Kidney (tissue), 14 donors: ENCODE results near the gene DCTD. TPM values are rescaled to one million over a fixed set of nuclear protein-coding genes. Genes with fewer than 3 reads are reported as not detected.

ENCODE experiments used
- DNase-seq, 5 donors: peaks; one replicate each; pipeline ENCODE4 v3.0.0-alpha.2; 2013 to 2020
- FAIRE-seq: peaks from 2 replicates; lab custom pipeline; 2012; peaks lifted over from hg19 to GRCh38; lab: Jason Lieb, UNC
- H3K27ac ChIP-seq, 2 donors: one replicate each; pipeline ENCODE4 v1.7.0; 2013; ENCODE audit warnings: low read depth in 2 of 2, low read length in 2 of 2, inconsistent platforms in 1 of 2
- H3K27me3 ChIP-seq: one replicate; pipeline ENCODE4 v1.7.1; 2013; ENCODE audit warnings: low read length, inconsistent platforms; ENCODE audit not compliant: control insufficient read depth, insufficient read depth
- H3K36me3 ChIP-seq, 3 donors: one replicate each; pipeline versions ENCODE4 v1.7.0 to v1.7.1; 2013; ENCODE audit warnings: low read length in 3 of 3, control low read depth in 1 of 3, inconsistent platforms in 1 of 3; ENCODE audit not compliant: insufficient read depth in 3 of 3, control insufficient read depth in 2 of 3
- H3K4me1 ChIP-seq, 3 donors: one replicate each; pipeline versions ENCODE4 v1.7.0 to v1.7.1; 2013; ENCODE audit warnings: low read length in 3 of 3, inconsistent platforms in 1 of 3, low read depth in 1 of 3; ENCODE audit not compliant: control insufficient read depth in 2 of 3, insufficient read depth in 2 of 3
- H3K4me3 ChIP-seq, 3 donors: one replicate each; pipeline versions ENCODE4 v1.7.0 to v1.8.1; 2013; ENCODE audit warnings: low read length in 3 of 3, control low read depth in 1 of 3, inconsistent platforms in 1 of 3
- H3K9ac ChIP-seq, 3 donors: one replicate each; pipeline versions ENCODE4 v1.7.0 to v1.7.1; 2013; ENCODE audit warnings: low read length in 3 of 3, control low read depth in 1 of 3, inconsistent platforms in 1 of 3
- H3K9me3 ChIP-seq, 3 donors: one replicate each; pipeline versions ENCODE4 v1.7.0 to v1.7.1; 2013; ENCODE audit warnings: low read length in 3 of 3, control low read depth in 1 of 3, inconsistent platforms in 1 of 3; ENCODE audit not compliant: control insufficient read depth in 2 of 3, insufficient read depth in 1 of 3
- intact Hi-C: fragments of 100-400 bp; cut with DNase I; formaldehyde crosslinking; loops from one replicate; pipeline ENCODE4 v1.11.1; 2022
- polyA plus RNA-seq: library from polyadenylated mRNA; stranded (reverse); fragments of 350-450 nt; fragmentation: Illumina TruSeq; extraction: RNeasy Lipid Tissue Mini Kit (QIAGEN cat#74804); gene quantifications from one replicate; pipeline ENCODE4 v1.2.3, GENCODE V29; 2014; ENCODE audit warnings: low read depth, low replicate concordance; ENCODE audit not compliant: insufficient read depth
- total RNA-seq: library from RNA; stranded (reverse); fragmentation: NEBNext Ultra II Directional; extraction: Animal tissue kit (Norgen Biotek cat#: 25700); gene quantifications from one replicate; pipeline ENCODE4 v1.2.1, GENCODE V29; 2021
- TF ChIP-seq, protein P1 (sequence below): IDR thresholded peaks from 3 replicates; pipeline ENCODE4 v1.5.1; 2012; ENCODE audit warnings: mild to moderate bottlenecking, moderate library complexity, borderline replicate concordance; ENCODE audit not compliant: insufficient read depth; ENCODE audit errors: extremely low read depth
- donor health status: control.
- donor health status: control.
- donor health status: control.
- donor health status: control.
- donor health status: control.
- donor health status: DM: yes; HTN: yes; CAD: no.
- donor health status: Normal renal cell carcinoma (clear cell type).

DCTD gene
- total and polyA plus RNA-seq, 2 donors from 2014 or later = 54.9 to 99.6 TPM

DNA sequence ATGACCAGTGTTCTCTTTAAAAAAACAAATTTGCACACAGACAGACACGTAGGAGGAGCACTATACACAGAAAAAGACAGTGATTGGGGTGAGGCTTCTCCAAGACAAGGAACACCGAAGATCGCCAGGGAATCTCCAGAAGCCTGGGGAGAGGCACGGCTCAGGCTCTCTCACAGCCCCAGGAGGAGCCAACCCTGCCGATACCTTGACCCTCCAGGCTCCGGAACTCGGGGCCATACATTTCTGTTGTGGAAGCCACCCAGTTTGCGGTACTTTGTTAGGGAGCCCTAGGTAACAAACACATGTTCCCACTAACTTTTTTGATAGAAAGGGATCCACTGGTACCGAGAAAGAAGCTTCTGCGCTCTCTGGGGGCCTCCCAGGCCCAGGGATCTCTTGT lies 55.8 kb downstream of the DCTD start:
- no peak for DNase-seq
- FAIRE-seq = no peak
- Histone ChIP-seq H3K36me3 (no peaks in the 10 kb centered on the region), H3K9me3 (no peaks in the 10 kb centered on the region), H3K27ac (no peak overlapping the region), H3K4me1 (no peaks in the 10 kb centered on the region), H3K4me3 (no peak overlapping the region), H3K27me3 (no peaks in the 10 kb centered on the region), H3K9ac (no peak overlapping the region)
- TF ChIP-seq, protein P1, sequence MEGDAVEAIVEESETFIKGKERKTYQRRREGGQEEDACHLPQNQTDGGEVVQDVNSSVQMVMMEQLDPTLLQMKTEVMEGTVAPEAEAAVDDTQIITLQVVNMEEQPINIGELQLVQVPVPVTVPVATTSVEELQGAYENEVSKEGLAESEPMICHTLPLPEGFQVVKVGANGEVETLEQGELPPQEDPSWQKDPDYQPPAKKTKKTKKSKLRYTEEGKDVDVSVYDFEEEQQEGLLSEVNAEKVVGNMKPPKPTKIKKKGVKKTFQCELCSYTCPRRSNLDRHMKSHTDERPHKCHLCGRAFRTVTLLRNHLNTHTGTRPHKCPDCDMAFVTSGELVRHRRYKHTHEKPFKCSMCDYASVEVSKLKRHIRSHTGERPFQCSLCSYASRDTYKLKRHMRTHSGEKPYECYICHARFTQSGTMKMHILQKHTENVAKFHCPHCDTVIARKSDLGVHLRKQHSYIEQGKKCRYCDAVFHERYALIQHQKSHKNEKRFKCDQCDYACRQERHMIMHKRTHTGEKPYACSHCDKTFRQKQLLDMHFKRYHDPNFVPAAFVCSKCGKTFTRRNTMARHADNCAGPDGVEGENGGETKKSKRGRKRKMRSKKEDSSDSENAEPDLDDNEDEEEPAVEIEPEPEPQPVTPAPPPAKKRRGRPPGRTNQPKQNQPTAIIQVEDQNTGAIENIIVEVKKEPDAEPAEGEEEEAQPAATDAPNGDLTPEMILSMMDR = no peak
- intact Hi-C loops = no loop called here

DNA sequence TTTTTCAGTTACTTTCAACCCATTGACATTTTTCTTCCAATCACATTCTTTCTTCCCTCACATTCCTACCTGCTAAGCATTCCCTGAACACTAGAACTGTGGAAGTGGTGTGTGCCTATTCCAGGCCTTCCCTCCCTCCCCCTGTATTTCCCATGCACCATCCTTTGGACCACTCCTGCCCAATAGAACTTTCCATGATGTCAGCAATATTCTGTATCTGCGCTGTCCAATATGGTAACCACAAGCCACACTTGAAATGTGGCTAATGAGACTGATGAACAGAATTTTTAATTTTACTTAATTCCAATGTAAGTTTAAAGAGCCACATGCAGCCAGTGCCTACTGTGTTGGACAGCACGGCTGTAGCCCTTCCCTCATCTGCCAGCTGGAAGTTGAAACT lies 57.5 kb downstream of the DCTD start:
- H3K36me3 ChIP-seq = no peaks in the 10 kb centered on the region
- H3K4me3 ChIP-seq = no peak overlapping the region
- H3K27ac ChIP-seq = no peak overlapping the region
- no peak overlapping the region for H3K9ac ChIP-seq
- no peaks in the 10 kb centered on the region for H3K4me1 ChIP-seq
- DNase-seq (no peak), FAIRE-seq (no peak)
- H3K27me3 ChIP-seq = no peaks in the 10 kb centered on the region
- TF ChIP-seq, protein P1 = no peak
- no peaks in the 10 kb centered on the region for H3K9me3 ChIP-seq
- intact Hi-C loops = no loop called here

DNA sequence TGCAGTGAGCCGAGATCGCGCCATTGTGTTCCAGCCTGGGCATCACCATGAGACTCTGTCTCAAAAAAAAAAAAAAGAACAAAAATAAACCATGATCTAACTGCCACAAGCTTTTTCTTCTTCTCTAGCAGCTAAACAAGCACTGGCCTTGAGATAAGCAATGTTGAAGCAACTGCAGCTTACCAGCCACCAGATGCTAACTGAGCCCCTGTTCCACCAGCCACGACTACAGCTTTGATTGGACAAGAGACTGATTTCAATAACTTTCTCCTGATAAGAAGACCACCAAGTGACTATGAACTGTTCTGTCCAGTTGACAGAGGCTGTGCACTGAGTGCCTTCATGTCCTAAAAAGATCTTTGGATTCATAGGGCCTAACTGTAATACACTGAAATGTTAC lies 58.5 kb downstream of the DCTD start:
- H3K4me1 ChIP-seq = no peaks in the 10 kb centered on the region
- H3K9ac ChIP-seq = no peak overlapping the region
- no peaks in the 10 kb centered on the region for H3K9me3 ChIP-seq
- H3K4me3 ChIP-seq = no peak overlapping the region
- intact Hi-C loops = no loop called here
- no peak for DNase-seq
- no peak overlapping the region for H3K27ac ChIP-seq
- no peaks in the 10 kb centered on the region for H3K27me3 ChIP-seq
- TF ChIP-seq, protein P1 = no peak
- FAIRE-seq = no peak
- H3K36me3 ChIP-seq = no peaks in the 10 kb centered on the region

DNA sequence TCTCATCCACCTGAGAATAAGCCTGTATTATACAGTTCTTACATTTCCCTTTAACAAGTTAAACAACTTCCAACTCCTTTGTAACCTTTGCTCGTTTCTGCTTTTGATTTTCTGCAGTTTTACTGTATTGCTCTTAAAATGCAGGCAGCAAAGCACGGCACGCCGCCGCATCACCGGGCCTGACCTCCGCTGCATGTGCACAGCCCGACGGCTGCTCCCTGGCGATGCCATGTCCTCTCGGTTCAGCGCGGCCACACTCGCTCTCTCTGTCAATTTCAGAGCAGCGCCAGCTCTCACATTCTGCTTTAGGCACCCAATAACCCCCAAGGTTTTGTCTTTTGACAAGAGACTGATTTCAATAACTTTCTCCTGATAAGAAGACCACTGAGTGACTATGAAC lies 60.3 kb downstream of the DCTD start:
- TF ChIP-seq, protein P1 = no peak
- no peak overlapping the region for H3K9ac ChIP-seq
- DNase-seq (peak in 1 of 5 donors; percentile 51), FAIRE-seq (no peak)
- H3K27me3 ChIP-seq = no peaks in the 10 kb centered on the region
- no peaks in the 10 kb centered on the region for H3K4me1 ChIP-seq
- H3K9me3 ChIP-seq = peaks cover 0 to 4% (median 3%) of the 10 kb centered on the region in 3 donors
- H3K27ac ChIP-seq = no peak overlapping the region
- H3K4me3 ChIP-seq = no peak overlapping the region
- intact Hi-C loops = no loop called here
- no peaks in the 10 kb centered on the region for H3K36me3 ChIP-seq
